GM12878 (cell line): Measurements from ENCODE around the gene LRRC8A.

Experiments used
- CEBPB ChIP-seq, 2 experiments: fragments of 150-350 bp in 1 of 2; IDR thresholded peaks; 2 replicates each; pipeline ENCODE4 v1.6.1; 2012 to 2014; ENCODE audit warnings: low read depth in 2 of 2, low read length in 2 of 2, borderline replicate concordance in 1 of 2, inconsistent platforms in 1 of 2
- EGR1 ChIP-seq, 2 experiments: IDR thresholded peaks; 1 replicate in 1 of 2; 2 replicates in 1 of 2; pipeline ENCODE4 v1.6.1; 2011 to 2012; ENCODE audit warnings: low read depth in 2 of 2, low read length in 2 of 2, borderline replicate concordance in 1 of 2, mild to moderate bottlenecking in 1 of 2, moderate library complexity in 1 of 2
- JUND ChIP-seq: IDR thresholded peaks from 2 replicates; pipeline ENCODE4 v1.6.1; 2012; ENCODE audit warnings: low read depth, mild to moderate bottlenecking, low read length, improper control_type of control experiment, moderate library complexity
- POLR2A ChIP-seq: IDR thresholded peaks from 2 replicates; pipeline ENCODE4 v1.6.1; 2011; ENCODE audit warnings: low read depth, mild to moderate bottlenecking, low read length

DNA sequence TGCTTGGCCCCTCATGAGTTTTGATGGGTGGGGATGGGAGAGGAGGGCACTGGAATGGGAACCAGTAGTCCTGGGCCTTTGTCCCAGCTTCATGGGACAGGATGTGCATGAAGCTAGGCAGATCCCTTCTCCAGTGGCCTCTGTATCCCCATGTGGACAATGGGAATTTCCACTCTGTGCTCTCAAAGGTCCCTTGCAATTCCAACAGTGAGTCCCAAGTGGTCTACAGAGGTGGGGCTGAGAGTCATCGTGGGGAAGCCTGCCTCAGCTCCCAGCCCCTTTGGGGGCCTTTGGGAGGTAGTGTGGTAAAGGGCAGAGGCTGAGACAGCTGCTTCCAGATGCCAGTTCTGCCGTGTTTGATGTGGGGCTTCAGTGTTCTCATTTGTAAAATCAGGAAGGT lies 37.0 kb downstream of the LRRC8A start:
- TF ChIP-seq EGR1 (IDR thresholded peaks at IDR 0.05; ENCODE audit: borderline replicate concordance in 1 of 2, low read depth in 2 of 2, low read length in 2 of 2) (no peak), CEBPB (IDR thresholded peaks at IDR 0.05; ENCODE audit: borderline replicate concordance in 1 of 2, low read depth in 2 of 2, low read length in 2 of 2) (no peak), POLR2A (no peak), JUND (no peak)
